LNCAP (cell line): Measurements from ENCODE around the gene AQP2.

Experiments
- TF ChIP-seq, protein P1 (sequence below): fragments of 450-650 bp; IDR thresholded peaks from 2 replicates; pipeline ENCODE4 v1.5.1; 2017; ENCODE audit warnings: mild to moderate bottlenecking

Gene AQP2

DNA sequence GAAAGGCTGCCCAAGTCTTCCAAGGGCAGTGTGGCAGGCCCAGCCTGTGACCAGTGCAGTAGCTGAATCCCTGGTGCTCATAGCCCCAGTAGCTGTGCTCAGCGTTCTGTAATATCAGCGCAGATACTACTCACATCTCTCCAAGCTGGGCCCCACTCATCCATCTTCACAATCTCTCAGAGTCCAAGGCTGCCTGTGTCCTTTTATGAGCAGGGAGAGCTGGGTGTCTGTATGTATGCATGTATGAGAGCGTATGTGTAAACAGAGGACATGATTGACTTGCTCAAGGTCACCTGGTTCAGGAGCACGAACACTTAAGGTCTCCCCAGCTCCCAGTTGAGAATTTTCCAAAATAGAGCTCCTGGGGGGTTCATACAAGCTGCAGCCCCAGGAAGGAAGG is 27.6 kb downstream of the AQP2 start:
- TF ChIP-seq, protein P1, sequence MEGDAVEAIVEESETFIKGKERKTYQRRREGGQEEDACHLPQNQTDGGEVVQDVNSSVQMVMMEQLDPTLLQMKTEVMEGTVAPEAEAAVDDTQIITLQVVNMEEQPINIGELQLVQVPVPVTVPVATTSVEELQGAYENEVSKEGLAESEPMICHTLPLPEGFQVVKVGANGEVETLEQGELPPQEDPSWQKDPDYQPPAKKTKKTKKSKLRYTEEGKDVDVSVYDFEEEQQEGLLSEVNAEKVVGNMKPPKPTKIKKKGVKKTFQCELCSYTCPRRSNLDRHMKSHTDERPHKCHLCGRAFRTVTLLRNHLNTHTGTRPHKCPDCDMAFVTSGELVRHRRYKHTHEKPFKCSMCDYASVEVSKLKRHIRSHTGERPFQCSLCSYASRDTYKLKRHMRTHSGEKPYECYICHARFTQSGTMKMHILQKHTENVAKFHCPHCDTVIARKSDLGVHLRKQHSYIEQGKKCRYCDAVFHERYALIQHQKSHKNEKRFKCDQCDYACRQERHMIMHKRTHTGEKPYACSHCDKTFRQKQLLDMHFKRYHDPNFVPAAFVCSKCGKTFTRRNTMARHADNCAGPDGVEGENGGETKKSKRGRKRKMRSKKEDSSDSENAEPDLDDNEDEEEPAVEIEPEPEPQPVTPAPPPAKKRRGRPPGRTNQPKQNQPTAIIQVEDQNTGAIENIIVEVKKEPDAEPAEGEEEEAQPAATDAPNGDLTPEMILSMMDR: no peak

GRCh38 chr12:49979016-49979586 is 28.6 kb downstream of the AQP2 start:
- TF ChIP-seq, protein P1: no peak

- TF ChIP-seq, protein P1: no peak
Observed at GRCh38 chr12:49979791-49980190, 29.3 kb downstream of the AQP2 start.

GRCh38 chr12:49980501-49981349 is 30.2 kb downstream of the AQP2 start:
- TF ChIP-seq, protein P1: no peak

DNA sequence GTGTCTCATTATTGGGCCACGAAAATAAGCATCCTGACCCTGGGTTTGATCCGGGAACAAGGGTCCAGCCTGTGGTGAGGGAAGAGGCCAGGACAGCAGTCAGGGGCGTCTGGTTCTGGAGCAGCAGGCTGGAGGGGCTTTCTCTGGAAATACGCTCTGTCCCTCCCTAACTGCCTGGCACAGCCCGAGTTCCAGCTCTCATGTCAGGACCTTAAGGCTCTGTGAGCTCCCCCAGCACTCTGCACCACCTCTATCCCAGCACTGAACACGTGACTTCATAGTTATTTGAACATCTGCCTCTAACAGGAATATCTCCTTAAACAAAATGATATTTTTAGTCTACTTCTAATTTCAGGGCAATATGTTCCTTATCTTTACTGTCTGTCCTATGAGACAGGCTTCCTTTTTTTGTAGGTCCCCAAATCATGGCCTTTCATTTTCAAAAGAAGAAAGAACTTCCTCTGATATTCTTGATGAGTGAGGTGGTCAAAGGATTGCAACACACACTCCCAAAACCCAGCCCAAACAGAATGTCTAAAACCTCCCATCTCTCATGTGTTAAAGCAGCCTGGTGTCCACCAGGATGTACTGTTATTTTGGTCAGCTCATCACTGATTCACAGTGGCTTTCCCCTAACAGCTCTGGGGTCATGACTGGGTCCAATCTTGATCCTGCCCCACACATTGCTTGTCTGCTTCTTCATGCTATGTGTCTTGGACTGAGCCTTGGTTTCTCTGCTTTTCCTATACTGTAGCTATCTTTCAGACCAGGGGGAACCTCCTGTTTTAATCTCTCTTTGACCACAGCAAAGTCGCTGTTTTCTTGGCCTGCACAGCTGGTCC is 31.9 kb downstream of the AQP2 start:
- TF ChIP-seq, protein P1: no peak

GRCh38 chr12:49983892-49984291 is 33.4 kb downstream of the AQP2 start:
- TF ChIP-seq, protein P1: no peak

DNA sequence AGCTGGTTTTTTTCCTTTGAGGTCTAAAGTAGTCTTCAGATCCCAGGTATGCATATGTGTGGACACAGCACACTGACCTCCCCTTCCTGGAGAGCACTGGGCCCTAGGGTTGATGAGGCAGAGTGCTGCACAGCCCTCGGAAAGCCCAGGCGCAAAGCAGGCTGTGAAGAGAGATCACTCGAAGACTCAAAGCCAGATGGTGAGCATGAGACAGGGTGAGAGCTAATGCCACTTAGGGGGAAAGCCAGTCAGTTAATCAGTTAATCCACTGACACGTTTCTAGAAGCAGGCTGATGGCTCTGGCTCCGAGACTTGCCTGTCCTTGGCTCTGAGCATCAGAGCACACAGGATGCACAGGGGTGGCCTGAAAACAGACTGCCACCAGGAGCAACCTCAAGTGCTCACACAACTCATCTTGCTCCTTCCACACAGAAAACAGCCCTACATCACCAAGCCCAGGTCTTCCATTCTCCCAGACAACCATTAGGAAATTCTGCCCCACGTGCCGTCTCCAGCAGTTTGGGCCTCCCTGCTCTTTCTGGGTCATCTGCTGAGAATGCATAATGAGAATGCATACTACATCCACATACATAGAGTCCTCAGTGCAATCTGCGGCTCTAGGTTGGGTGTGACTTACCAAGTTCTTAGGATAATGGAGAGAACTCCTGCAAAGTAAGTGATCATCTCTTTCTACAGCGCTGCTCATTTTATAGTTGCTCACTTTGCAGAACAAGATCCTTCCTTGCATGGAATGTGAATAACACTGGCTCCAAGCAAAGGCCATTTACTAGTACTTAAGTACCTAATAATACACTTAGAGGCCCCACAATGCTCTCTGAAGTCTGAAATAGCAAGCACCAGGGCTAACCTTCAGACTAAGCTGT is 34.2 kb downstream of the AQP2 start:
- TF ChIP-seq, protein P1: no peak
